Measurements from ENCODE around the gene NOL4L. TPM values are rescaled to one million over a fixed set of nuclear protein-coding genes. Genes with fewer than 3 reads are reported as not detected.

Gene NOL4L
- polyA plus RNA-seq, 4 donors = 16.0 to 97.3 (median 24.0) TPM

- H3K27ac ChIP-seq (ENCODE audit: low read depth in 1 of 3, low read length in 2 of 3) = no peak overlapping the region
- H3K4me3 ChIP-seq (ENCODE audit: low read depth in 1 of 3, low read length in 3 of 3) = peak overlapping the region in 2 of 3 donors; percentile 25 to 59
- H3K27me3 ChIP-seq (ENCODE audit: control insufficient read depth in 3 of 3, insufficient read depth in 3 of 3, low read length in 3 of 3) = peaks cover 0 to 19% (median 2%) of the 10 kb centered on the region in 3 donors
- H3K36me3 ChIP-seq (ENCODE audit: control insufficient read depth in 3 of 3, insufficient read depth in 2 of 3, low read depth in 1 of 3, low read length in 3 of 3) = no peaks in the 10 kb centered on the region
- DNase-seq (no peak), FAIRE-seq (no peak)
- H3K9me3 ChIP-seq (ENCODE audit: control insufficient read depth in 2 of 2, insufficient read depth in 1 of 2, low read depth in 1 of 2, low read length in 1 of 2) = no peaks in the 10 kb centered on the region
- peaks cover 0 to 25% (median 0%) of the 10 kb centered on the region in 3 donors for H3K4me1 ChIP-seq (ENCODE audit: control insufficient read depth in 3 of 3, insufficient read depth in 2 of 3, low read depth in 1 of 3, low read length in 2 of 3)
- 7 to 11% (median 10%) methylated on average over 29 to 32 of the region's 32 CpGs for WGBS, 3 donors
These were observed 524 bp upstream of the NOL4L start for GRCh38 chr20:32585586-32586127.

GRCh38 chr20:32583581-32584070 is 1.5 kb downstream of the NOL4L start:
- DNase-seq (peak in 1 of 2 donors; percentile 64), FAIRE-seq (no peak)
- H3K4me3 ChIP-seq (ENCODE audit: low read depth in 1 of 3, low read length in 3 of 3) = peak overlapping the region; percentile 52 to 59 (median 58)
- H3K27me3 ChIP-seq (ENCODE audit: control insufficient read depth in 3 of 3, insufficient read depth in 3 of 3, low read length in 3 of 3) = peaks cover 0 to 16% (median 2%) of the 10 kb centered on the region in 3 donors
- H3K9me3 ChIP-seq (ENCODE audit: control insufficient read depth in 2 of 2, insufficient read depth in 1 of 2, low read depth in 1 of 2, low read length in 1 of 2) = no peaks in the 10 kb centered on the region
- no peak overlapping the region for H3K27ac ChIP-seq (ENCODE audit: low read depth in 1 of 3, low read length in 2 of 3)
- no peaks in the 10 kb centered on the region for H3K36me3 ChIP-seq (ENCODE audit: control insufficient read depth in 3 of 3, insufficient read depth in 2 of 3, low read depth in 1 of 3, low read length in 3 of 3)
- WGBS, 3 donors = 0 to 2% (median 1%) methylated on average over 11 to 49 of the region's 52 CpGs
- H3K4me1 ChIP-seq (ENCODE audit: control insufficient read depth in 3 of 3, insufficient read depth in 2 of 3, low read depth in 1 of 3, low read length in 2 of 3) = peaks cover 0 to 33% (median 0%) of the 10 kb centered on the region in 3 donors

GRCh38 chr20:32582659-32583580 is 2.2 kb downstream of the NOL4L start:
- peak overlapping the region; percentile 52 to 59 (median 58) for H3K4me3 ChIP-seq (ENCODE audit: low read depth in 1 of 3, low read length in 3 of 3)
- peaks cover 0 to 16% (median 2%) of the 10 kb centered on the region in 3 donors for H3K27me3 ChIP-seq (ENCODE audit: control insufficient read depth in 3 of 3, insufficient read depth in 3 of 3, low read length in 3 of 3)
- no peaks in the 10 kb centered on the region for H3K36me3 ChIP-seq (ENCODE audit: control insufficient read depth in 3 of 3, insufficient read depth in 2 of 3, low read depth in 1 of 3, low read length in 3 of 3)
- WGBS, 3 donors = 6 to 18% (median 13%) methylated on average over 28 to 90 of the region's 91 CpGs
- FAIRE-seq (no peak), DNase-seq (peak in 1 of 2 donors; percentile 76)
- H3K27ac ChIP-seq (ENCODE audit: low read depth in 1 of 3, low read length in 2 of 3) = peak overlapping the region in 1 of 3 donors; percentile 58
- H3K4me1 ChIP-seq (ENCODE audit: control insufficient read depth in 3 of 3, insufficient read depth in 2 of 3, low read depth in 1 of 3, low read length in 2 of 3) = peaks cover 0 to 33% (median 0%) of the 10 kb centered on the region in 3 donors
- H3K9me3 ChIP-seq (ENCODE audit: control insufficient read depth in 2 of 2, insufficient read depth in 1 of 2, low read depth in 1 of 2, low read length in 1 of 2) = no peaks in the 10 kb centered on the region

- H3K4me1 ChIP-seq (ENCODE audit: control insufficient read depth in 3 of 3, insufficient read depth in 2 of 3, low read depth in 1 of 3, low read length in 2 of 3) = peaks cover 0 to 33% (median 0%) of the 10 kb centered on the region in 3 donors
- peak overlapping the region in 1 of 3 donors; percentile 58 for H3K27ac ChIP-seq (ENCODE audit: low read depth in 1 of 3, low read length in 2 of 3)
- H3K9me3 ChIP-seq (ENCODE audit: control insufficient read depth in 2 of 2, insufficient read depth in 1 of 2, low read depth in 1 of 2, low read length in 1 of 2) = no peaks in the 10 kb centered on the region
- peak overlapping the region in 1 of 3 donors; percentile 52 for H3K4me3 ChIP-seq (ENCODE audit: low read depth in 1 of 3, low read length in 3 of 3)
- H3K36me3 ChIP-seq (ENCODE audit: control insufficient read depth in 3 of 3, insufficient read depth in 2 of 3, low read depth in 1 of 3, low read length in 3 of 3) = peaks cover 0 to 2% (median 0%) of the 10 kb centered on the region in 3 donors
- H3K27me3 ChIP-seq (ENCODE audit: control insufficient read depth in 3 of 3, insufficient read depth in 3 of 3, low read length in 3 of 3) = peaks cover 0 to 15% (median 2%) of the 10 kb centered on the region in 3 donors
- 49 to 73% (median 69%) methylated on average over 20 of the region's 20 CpGs for WGBS, 3 donors
- DNase-seq (peak in 1 of 2 donors; percentile 72), FAIRE-seq (no peak)
These were observed 3.1 kb downstream of the NOL4L start for GRCh38 chr20:32581839-32582658.

GRCh38 chr20:32580970-32581838 is 3.9 kb downstream of the NOL4L start:
- no peak overlapping the region for H3K4me3 ChIP-seq (ENCODE audit: low read depth in 1 of 3, low read length in 3 of 3)
- H3K9me3 ChIP-seq (ENCODE audit: control insufficient read depth in 2 of 2, insufficient read depth in 1 of 2, low read depth in 1 of 2, low read length in 1 of 2) = no peaks in the 10 kb centered on the region
- peaks cover 0 to 7% (median 0%) of the 10 kb centered on the region in 3 donors for H3K27me3 ChIP-seq (ENCODE audit: control insufficient read depth in 3 of 3, insufficient read depth in 3 of 3, low read length in 3 of 3)
- 45 to 51% (median 50%) methylated on average over 16 to 19 of the region's 19 CpGs for WGBS, 3 donors
- peaks cover 0 to 9% (median 0%) of the 10 kb centered on the region in 3 donors for H3K36me3 ChIP-seq (ENCODE audit: control insufficient read depth in 3 of 3, insufficient read depth in 2 of 3, low read depth in 1 of 3, low read length in 3 of 3)
- H3K4me1 ChIP-seq (ENCODE audit: control insufficient read depth in 3 of 3, insufficient read depth in 2 of 3, low read depth in 1 of 3, low read length in 2 of 3) = peaks cover 0 to 33% (median 0%) of the 10 kb centered on the region in 3 donors
- DNase-seq (peak in 1 of 2 donors; percentile 70), FAIRE-seq (no peak)
- H3K27ac ChIP-seq (ENCODE audit: low read depth in 1 of 3, low read length in 2 of 3) = peak overlapping the region in 1 of 3 donors; percentile 58

- no peaks in the 10 kb centered on the region for H3K27me3 ChIP-seq (ENCODE audit: control insufficient read depth in 3 of 3, insufficient read depth in 3 of 3, low read length in 3 of 3)
- DNase-seq (no peak), FAIRE-seq (no peak)
- peaks cover 0 to 29% (median 0%) of the 10 kb centered on the region in 3 donors for H3K4me1 ChIP-seq (ENCODE audit: control insufficient read depth in 3 of 3, insufficient read depth in 2 of 3, low read depth in 1 of 3, low read length in 2 of 3)
- H3K4me3 ChIP-seq (ENCODE audit: low read depth in 1 of 3, low read length in 3 of 3) = no peak overlapping the region
- 71 to 74% (median 74%) methylated on average over 21 of the region's 21 CpGs for WGBS, 3 donors
- peak overlapping the region in 1 of 3 donors; percentile 58 for H3K27ac ChIP-seq (ENCODE audit: low read depth in 1 of 3, low read length in 2 of 3)
- peaks cover 0 to 14% (median 0%) of the 10 kb centered on the region in 3 donors for H3K36me3 ChIP-seq (ENCODE audit: control insufficient read depth in 3 of 3, insufficient read depth in 2 of 3, low read depth in 1 of 3, low read length in 3 of 3)
- H3K9me3 ChIP-seq (ENCODE audit: control insufficient read depth in 2 of 2, insufficient read depth in 1 of 2, low read depth in 1 of 2, low read length in 1 of 2) = no peaks in the 10 kb centered on the region
These were observed 4.7 kb downstream of the NOL4L start for GRCh38 chr20:32580219-32580969.

- peaks cover 0 to 15% (median 0%) of the 10 kb centered on the region in 3 donors for H3K36me3 ChIP-seq (ENCODE audit: control insufficient read depth in 3 of 3, insufficient read depth in 2 of 3, low read depth in 1 of 3, low read length in 3 of 3)
- H3K27ac ChIP-seq (ENCODE audit: low read depth in 1 of 3, low read length in 2 of 3) = no peak overlapping the region
- peaks cover 0 to 43% (median 0%) of the 10 kb centered on the region in 3 donors for H3K4me1 ChIP-seq (ENCODE audit: control insufficient read depth in 3 of 3, insufficient read depth in 2 of 3, low read depth in 1 of 3, low read length in 2 of 3)
- H3K4me3 ChIP-seq (ENCODE audit: low read depth in 1 of 3, low read length in 3 of 3) = no peak overlapping the region
- DNase-seq = no peak
- H3K9me3 ChIP-seq (ENCODE audit: control insufficient read depth in 2 of 2, insufficient read depth in 1 of 2, low read depth in 1 of 2, low read length in 1 of 2) = no peaks in the 10 kb centered on the region
- WGBS, 3 donors = 74 to 89% (median 85%) methylated on average over 12 of the region's 12 CpGs
- no peaks in the 10 kb centered on the region for H3K27me3 ChIP-seq (ENCODE audit: control insufficient read depth in 3 of 3, insufficient read depth in 3 of 3, low read length in 3 of 3)
- FAIRE-seq = no peak
These were observed 6.2 kb downstream of the NOL4L start for GRCh38 chr20:32578840-32579390.
